GM18858 (cell line): Measurements from ENCODE around the gene INO80.

ENCODE experiments used
- ATAC-seq: cut with Tn5 transposase; IDR thresholded peaks from one replicate; pipeline ENCODE4 v1.9.1; 2021; ENCODE audit not compliant: unreplicated experiment

INO80 gene

DNA sequence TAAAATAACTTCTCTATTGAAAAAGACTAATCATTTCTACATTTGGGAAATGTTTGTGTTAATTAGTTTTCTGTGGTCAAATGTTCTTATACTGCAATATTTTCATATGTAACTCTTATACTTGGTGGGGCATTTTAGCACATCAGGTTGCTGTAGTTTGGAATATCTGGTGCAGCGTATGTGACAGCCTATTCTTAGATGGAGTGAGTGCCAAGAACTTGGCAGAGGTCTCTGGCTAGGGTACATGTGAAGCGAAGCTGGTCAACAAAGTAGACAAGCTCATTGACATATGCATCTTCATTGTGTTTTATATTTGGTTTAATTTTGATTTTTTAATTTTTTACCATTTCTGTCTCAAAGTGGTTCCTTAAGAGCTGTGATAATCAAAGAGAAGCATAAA lies 109.6 kb downstream of the INO80 start:
- no peak for ATAC-seq

DNA sequence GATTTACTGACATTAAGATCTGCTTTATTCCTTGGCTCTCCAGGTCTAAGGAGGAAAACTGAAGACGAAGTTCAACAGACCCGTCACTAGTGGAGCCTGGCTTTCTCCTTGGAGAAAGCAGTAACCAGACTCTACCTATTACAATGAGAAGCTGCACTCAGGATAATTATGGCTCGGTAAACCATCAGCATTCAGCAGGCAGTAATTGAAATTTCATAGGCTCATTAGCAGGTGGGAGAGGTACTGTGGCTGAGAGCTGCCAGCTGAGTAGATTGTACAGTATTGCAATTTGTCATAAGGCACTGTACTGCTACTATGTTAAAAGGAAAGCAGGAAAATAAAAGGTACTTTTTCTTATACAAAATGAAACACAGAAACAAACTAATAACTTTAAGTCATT lies 111.6 kb downstream of the INO80 start:
- no peak for ATAC-seq

DNA sequence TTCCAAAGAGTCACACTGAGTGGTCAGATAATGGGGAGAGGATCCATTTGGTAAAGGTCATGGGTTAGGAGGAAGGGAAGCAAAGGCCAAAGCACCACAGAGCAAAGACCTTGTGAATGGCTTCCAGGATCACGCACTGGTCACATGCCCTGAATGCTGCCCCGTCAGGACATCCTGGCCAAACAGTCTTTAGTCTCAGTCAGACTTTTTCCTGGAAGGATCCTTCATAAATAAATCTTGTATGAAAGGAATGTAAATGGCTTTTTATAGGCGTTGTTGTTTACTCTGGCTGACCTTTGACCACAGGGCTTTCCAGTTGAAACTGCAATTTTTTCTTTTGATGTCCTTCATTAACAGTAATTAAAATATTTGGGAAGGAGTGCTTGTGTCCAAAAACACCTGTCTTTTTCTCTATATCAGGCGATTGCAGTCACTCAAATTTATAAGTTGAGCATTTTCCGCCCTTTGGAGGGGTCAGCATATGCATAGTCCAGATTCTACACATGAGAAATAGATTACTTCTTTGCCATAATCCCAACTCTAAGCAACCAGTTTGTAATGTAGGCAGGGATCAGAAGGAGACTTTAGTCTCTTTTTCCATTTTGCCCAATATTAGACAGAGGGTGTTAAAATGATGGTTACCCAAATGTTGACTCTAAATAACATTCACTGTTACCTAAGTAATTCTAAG lies 114.4 kb downstream of the INO80 start:
- ATAC-seq = no peak

DNA sequence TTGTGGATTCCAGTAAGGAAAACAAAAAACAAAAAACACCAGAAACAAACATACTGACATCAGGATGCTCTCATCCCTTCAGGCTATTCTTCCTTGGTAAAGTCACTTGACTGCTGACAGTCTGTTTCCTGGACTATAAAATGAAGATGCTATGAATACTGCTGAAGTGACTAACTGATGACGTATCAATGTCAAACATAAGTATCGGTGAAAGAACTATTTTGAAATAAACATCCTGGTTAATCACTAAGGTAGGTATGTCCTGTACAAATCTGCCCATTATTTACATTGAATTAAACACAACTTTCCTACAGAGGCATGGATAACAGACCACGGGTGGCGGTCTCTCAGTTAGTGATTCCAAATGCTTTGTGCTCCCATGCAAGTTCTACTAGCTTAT lies 116.9 kb downstream of the INO80 start:
- ATAC-seq = no peak

DNA sequence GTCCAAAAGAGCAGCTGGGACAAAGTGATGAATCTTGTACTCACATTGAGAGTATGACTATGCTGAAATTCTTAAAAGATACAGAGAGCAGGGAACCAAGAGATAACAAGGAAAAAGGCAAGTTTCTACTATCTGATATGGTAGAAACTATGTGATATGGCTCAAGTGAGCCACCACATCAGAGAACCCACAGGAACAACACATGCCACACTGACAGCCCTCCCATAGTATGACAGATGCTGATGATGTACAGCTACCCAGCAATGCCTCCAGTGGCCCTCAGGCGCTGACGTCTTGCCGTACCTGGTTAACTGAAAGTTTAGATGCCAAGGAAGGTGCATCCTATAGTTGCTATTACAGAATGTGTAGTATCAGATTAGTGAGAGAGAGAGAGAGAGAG lies 120.4 kb downstream of the INO80 start:
- ATAC-seq = no peak

DNA sequence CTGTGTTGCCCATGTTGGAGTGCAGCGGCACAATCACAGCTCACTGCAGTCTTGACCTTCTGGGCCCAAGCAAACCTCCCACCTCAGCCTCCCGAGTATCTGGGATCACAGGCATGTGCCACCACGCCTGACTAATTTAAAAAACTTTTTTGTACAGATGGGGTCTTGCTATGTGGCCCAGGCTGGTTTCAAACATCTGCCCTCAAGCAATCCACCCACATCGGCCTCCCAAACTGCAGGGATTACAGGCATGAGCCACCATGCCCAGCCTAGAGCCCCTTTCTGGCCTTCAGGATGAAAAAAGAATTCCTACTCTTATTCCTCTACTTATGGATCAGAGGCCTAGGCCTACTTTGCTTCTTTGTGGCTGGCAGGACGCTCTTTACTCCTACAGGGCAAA lies 123.3 kb downstream of the INO80 start:
- no peak for ATAC-seq

DNA sequence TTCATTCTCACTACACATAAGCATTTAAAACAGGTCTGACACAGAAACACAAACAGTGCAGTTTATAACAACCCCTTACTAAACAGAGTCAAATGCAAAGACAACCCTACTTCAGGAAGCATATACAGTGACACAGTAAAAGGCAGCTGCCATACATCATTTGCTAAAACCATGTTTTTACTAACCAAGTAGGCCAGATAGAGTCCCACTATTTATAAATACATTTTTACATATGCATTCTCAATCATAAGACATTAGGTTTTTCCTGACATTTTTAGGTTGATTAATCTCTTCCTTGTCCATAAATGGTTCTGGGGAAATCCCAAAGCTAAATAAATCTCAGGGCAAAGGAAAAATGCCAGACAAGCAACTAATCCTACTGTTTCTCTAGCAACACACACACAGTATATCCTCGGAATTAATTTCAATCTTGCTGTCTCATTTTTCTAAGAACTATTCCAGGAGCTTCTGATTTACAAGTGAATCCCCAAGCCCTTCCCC lies 123.8 kb downstream of the INO80 start:
- ATAC-seq = no peak

DNA sequence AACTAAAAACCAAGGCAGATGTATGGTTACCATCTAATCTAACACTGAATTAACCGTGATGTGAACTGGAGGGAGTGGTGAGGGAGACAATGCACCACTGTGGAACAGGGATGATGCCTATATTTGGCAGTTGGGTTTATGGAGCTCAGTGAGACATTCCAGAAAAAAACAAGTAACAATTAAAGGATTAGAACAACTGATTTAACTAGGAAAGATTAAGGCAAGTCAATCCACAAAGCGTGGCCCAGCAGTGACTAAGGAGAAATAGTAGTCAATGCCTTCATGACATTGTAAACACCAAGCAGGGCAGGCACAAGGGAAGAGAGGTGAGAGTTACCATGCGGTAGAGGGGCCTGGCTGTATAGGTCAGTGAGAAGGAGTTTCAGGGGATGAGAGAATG lies 124.7 kb downstream of the INO80 start:
- ATAC-seq = no peak

DNA sequence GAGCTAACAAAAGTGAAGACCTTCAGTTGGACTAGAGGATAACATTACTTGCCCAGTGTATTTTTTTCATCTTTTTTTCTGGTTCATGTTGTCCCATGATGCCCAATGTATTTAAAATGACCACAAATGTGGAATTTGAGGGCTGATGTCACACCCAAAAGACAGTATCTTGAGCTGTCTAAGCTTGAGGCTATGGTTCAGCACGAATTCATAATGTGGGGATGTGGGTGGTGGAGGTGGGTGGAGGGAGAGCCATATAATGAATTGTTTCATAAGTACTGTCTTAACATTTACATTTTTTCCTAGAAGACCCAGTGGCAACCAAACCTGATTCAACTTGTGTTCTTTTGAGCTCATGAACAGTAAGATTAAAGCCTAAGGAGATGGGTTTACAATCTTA lies 125.3 kb downstream of the INO80 start:
- no peak for ATAC-seq

DNA sequence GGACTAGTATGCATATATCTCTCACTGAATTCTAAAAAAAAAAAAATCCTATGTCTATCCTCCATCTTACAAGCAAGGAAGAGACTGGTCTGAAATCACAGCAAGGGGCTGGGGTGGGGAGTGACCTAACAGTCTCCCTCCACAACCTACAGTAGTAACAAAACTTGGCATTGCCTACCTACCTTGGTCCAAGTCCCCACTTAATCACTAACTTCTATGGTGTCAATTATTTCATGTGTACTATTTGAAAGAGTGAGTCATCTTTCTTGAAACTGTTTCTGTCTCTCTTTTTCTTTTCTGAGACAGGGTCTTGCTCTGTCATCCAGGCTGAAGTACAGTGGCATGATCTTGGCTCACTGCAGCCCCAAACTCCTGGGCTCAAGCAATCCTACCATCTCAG lies 126.0 kb downstream of the INO80 start:
- ATAC-seq = no peak

DNA sequence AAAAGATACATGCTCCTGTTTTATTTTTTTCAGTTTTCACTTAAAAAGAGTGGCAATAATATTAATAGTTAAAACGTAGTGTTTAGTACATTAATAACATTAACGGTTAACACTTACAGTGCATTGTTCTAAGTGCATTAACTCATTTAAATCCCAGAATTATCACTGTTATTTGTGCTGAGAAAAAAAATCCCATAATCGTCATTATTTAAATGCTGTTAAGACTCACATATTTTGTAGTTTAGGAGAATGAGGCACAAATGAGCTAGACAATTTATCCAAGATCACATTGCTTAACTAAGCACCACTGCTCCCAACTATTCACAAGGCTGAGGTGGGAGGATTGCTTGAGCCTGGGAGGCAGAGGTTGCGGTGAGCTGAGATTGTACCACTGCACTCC lies 127.9 kb downstream of the INO80 start:
- no peak for ATAC-seq

DNA sequence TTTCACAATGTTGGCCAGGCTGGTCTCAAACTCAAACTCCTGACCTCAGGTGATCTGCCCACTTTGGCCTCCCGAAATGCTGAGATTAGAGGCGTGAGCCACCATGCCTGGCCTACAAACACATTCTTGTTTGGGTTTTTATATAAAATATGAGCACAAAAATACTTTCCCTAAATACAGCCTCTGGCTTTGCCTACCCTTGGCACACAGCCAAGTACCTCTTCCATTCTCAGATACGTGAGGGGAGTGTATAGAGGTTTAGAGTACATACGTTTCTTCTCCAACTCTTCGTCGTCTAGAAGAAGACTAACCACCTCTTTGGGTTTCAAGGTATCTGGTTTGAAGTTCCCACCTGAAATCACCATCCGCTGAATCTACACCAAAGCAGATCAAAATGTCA lies 129.3 kb downstream of the INO80 start:
- ATAC-seq = no peak

DNA sequence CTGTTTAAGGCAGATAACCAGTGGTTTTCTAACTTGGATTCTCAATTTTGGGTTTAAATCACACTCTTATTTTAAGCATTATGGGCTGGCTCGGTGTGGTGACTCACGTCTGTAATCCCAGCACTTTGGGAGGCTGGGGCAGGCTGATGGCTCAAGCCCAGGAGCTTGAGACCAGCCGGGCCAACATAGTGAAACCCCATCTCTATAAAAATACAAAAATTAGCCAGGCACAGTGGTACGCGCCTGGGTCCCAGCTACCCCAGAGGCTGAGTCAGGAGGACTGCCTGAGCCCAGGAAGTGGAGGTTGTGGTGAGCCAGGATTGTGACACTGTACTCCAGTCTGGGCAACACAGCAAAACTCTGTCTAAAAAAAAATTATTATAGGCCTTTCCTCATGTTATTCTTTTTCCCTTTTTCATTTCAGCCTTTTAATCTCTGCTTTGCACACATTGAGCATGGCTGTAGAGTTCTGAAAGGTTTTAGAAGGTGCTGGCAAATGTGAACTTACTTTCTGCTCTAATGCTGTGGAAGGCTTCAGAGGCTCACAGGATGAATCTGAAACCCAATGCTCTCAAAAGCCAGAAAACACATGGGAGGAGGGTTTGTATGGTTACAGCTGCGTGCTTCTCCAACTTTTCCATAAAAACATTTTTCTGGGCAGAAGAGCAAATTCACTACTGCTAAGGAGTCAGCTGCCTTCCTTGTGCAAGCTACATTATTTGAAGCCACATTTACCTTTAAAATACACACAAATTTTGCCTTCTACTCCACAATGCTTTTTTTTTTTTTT lies 130.3 kb downstream of the INO80 start:
- ATAC-seq = no peak

DNA sequence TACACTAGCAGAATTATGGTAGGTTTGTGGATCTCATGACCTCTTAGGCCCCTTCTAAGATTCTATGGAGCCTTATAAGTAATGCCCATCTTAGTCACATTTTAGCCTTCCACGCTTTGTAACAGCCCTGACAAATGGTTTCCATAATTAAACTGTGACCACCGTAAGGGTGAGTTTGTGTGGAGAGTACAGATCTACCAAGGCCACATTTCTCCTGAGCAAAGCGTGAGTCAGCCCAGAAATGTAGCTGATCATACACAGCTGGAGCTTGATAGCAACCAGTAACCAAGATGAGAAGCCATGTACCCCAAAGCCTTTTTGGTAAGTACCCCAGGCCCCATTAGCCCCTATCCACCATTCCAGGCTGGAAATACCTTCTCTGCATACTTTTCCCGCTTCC lies 131.1 kb downstream of the INO80 start:
- no peak for ATAC-seq

DNA sequence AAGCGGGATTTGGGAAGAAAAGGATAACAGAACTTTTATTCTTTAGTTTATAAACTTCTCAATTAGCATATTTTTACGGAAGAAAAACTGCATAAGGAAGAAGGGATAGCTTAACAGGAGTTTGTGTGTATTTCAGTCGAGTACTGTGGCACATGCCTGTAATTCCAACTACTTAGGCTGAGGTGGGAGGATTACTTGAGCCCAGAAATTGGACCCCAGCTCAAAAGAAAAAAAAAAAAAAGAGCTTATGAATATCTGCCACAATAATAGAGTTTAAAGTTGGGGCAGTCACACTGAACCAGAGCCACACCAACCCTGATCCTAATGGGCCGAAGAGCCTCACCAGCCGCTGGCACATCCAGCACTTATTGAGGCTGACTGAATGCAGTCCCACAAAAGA lies 131.7 kb downstream of the INO80 start:
- no peak for ATAC-seq

DNA sequence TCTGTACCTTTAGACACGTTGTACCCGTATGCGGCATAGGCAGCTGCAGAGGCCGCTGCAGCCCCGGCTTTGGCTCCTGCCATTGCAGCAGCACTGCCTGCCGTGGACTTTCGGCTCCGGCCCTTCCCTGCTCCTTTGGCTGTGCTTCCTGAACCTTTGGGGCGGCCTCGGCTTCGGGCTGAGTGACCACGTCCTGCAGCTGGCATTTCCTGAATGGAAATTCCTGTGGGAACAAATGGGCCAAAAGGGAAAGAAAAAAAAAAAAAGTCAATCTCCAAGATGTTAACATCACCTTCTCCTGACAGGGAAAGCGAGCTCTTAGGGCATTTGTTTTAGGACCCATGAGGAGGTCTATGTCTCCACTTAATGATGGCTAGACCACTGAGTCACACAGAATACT lies 133.2 kb downstream of the INO80 start:
- ATAC-seq = no peak

DNA sequence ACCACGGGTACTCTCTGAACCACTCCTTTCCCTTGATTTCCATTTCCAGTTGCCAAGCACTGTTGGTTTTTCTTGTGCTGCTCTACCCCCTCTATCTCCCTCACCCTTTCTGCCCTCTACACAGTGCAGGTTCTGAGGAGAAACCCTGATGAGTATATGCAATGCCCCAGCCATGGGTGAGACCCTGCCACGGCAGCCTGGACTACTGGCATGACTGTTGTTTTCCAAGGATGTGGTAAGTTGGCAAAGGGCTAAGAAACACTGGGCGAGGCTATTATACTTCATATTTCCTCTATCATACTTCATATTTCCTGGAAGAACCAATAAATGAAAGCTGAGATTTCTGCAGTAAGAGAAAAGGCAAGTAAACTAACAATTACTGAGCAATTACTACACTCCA lies 134.9 kb downstream of the INO80 start:
- ATAC-seq = no peak

DNA sequence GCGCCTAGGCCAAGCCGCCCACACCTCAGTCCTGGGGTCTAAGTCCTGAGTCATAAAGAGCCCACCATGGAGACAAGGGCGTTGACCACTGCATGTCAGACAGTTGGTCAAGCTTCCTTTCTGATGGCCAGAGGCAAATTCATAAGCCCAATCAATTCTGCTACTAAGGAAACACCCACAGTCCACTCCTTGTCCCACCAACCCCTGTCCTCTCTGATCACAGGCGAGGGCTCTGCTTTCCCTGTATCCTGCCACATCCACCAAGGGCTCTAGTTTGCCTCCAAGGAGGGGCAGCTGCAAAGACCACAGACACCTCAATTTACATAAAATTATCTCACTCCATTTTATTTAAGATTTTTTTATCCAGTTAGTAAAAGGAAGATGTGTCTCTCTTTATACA lies 137.5 kb downstream of the INO80 start:
- ATAC-seq = no peak

DNA sequence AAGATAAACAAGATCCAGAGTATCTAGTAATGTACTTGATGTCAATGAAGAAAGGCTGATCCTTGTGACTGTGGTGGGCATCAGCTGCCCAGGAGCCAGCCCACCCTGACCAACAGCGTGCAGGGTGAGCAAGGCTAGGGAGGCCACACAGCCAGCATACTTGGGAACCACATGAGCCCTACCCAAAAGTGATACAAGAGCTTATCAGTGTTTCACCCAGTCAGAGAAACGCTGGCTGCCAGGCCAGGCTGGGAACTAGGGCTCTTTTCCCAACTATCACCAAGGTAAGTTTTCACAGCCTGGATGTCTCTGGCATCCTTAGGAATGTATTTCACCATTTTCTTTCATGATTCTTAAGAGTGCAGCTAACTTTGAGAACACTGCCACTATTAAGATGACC lies 137.9 kb downstream of the INO80 start:
- ATAC-seq = no peak

DNA sequence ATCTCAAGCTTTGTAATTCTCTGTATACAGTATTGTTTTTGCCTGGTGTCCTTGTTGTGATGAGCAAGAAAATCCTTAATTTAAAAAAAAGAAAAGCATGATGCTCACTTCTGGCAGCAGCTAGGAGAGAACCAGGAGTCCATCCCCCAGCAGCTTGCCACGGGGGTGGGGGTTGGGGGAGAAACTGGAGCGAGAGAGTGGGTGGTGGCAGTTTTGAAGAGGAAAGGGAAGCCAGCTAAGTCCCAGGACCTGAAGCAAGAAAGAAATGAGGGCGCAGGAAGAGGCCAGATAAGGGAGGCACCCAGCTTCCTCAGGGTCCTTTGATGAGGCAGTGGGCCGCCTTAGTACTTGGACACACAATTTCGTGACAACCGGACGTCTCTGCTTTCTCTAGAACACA lies 139.3 kb downstream of the INO80 start:
- ATAC-seq = no peak

DNA sequence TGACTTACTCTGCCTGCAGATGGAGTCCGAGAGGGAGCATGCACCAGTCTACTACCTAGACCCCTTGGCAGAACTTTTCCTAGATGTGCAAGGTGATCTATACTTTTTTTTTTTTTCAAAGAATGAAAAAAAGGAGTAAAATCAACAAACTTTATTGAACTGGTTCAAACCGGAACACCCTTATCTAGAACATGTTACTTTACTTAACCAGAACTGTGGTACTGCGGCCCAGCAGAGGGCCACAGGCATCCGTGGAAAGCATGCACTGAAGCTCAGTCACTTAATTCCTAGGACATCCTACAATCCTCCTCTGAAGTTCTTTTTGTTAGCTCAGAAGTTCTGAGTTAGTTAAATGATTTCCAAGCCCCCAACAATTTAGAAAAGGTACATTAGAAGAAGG lies 141.2 kb downstream of the INO80 start:
- ATAC-seq = no peak

DNA sequence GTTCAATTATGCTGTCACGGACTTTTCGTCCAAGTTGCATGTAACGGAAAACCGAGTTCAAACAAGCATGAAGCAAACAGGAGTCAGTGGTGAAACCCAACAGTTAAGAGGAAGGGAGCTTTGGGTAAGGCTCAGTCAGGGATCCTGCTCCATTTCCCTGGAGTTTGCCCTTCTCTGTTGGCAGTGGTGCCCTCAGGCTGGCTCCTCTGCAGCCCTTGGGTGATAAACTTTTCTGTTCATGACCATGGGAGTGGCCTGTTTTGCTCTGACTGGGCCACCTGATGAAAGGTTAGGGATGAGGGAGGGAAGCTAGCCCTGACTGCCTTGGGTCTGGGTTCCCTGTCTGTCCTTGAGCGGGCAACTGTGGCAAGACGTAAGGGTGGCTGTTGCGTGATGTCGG lies 146.7 kb downstream of the INO80 start:
- no peak for ATAC-seq
